HepG2 (cell line): ENCODE data around the gene B3GALNT2. TPM values are rescaled to one million over a fixed set of nuclear protein-coding genes. Genes with fewer than 3 reads are reported as not detected.
A peak's percentile ranks its signal among the peaks of the same experiment; 100 is the strongest.

Experiments used
- ATAC-seq: fragments of 200-7000 bp; cut with Tn5 transposase; 3 replicates; pipeline ENCODE4 v1.9.1; 2020; ENCODE audit warnings: mild to moderate bottlenecking, moderate library complexity
- BruUV-seq: library from RNA; stranded (reverse); fragments of 400-500 nt; replicated peaks from 2 replicates; lab custom pipeline; 2021; lab: Mats Ljungman, UMichigan
- CTCF ChIA-PET: fragments of 300-600 bp; formaldehyde crosslinking; extraction: SDS; loops from one replicate; lab custom pipeline; 2021; ENCODE audit warnings: low total read pairs, inconsistent platforms, low intra/inter-chr PET ratio; lab: Yijun Ruan, JAX
- POLR2A ChIA-PET: fragments of 350-600 bp; sonication (Branson Sonifier 250); formaldehyde crosslinking; loops from one replicate; lab custom pipeline; 2020; ENCODE audit warnings: antibody characterized with exemption, inconsistent platforms; lab: Yijun Ruan, JAX
- DNase-seq: peaks from one replicate; pipeline ENCODE4 v3.0.0-alpha.2; 2015; ENCODE audit warnings: low spot score
- FAIRE-seq: peaks from 3 replicates; lab custom pipeline; 2011; peaks lifted over from hg19 to GRCh38; lab: Jason Lieb, UNC
- H2AFZ ChIP-seq: one replicate; pipeline ENCODE4 v1.6.1; 2011; ENCODE audit warnings: low read length, inconsistent platforms
- H3K27ac ChIP-seq: fragments of 300-600 bp; 3 replicates; pipeline ENCODE4 v1.8.0; 2011; ENCODE audit warnings: mixed run types, mild to moderate bottlenecking, mixed read lengths, low read length, inconsistent platforms; ENCODE audit not compliant: insufficient read depth; ENCODE audit errors: extremely low read length
- H3K27me3 ChIP-seq, 2 experiments: fragments of 200-600 bp in 1 of 2; 2 replicates in 1 of 2; 3 replicates in 1 of 2; pipeline versions ENCODE4 v1.6.0 to v1.8.0; 2011; ENCODE audit warnings: low read length in 2 of 2, mild to moderate bottlenecking in 2 of 2, moderate library complexity in 2 of 2, inconsistent platforms in 1 of 2; ENCODE audit not compliant: insufficient read depth in 2 of 2, control insufficient read depth in 1 of 2
- H3K36me3 ChIP-seq, 2 experiments: fragments of 200-600 bp in 1 of 2; replicated peaks in 1 of 2; 2 replicates in 1 of 2; 3 replicates in 1 of 2; pipeline versions ENCODE4 v1.5.1 to v1.8.0; 2011; ENCODE audit warnings: low read length in 2 of 2, inconsistent platforms in 1 of 2; ENCODE audit not compliant: insufficient read depth in 2 of 2, control insufficient read depth in 1 of 2
- H3K4me1 ChIP-seq: 2 replicates; pipeline ENCODE4 v1.5.1; 2012; ENCODE audit warnings: low read length, inconsistent platforms; ENCODE audit not compliant: insufficient read depth
- H3K4me2 ChIP-seq: 2 replicates; pipeline ENCODE4 v1.6.0; 2011; ENCODE audit warnings: low read depth, low read length, inconsistent platforms
- H3K4me3 ChIP-seq, 3 experiments: fragments of 200-600 bp in 1 of 3; sonication (generic), shearing (Covaris generic) in 1 of 3; replicated peaks in 1 of 3; 2 replicates each; pipeline ENCODE4 v1.5.1; 2011 to 2016; ENCODE audit warnings: low read length in 3 of 3, inconsistent platforms in 2 of 3, low read depth in 2 of 3, mild to moderate bottlenecking in 2 of 3, control low read depth in 1 of 3, mixed read lengths in 1 of 3; ENCODE audit not compliant: insufficient read depth in 1 of 3
- H3K79me2 ChIP-seq: one replicate; pipeline ENCODE4 v1.6.1; 2011; ENCODE audit warnings: low read length, inconsistent platforms; ENCODE audit not compliant: insufficient read depth
- H3K9ac ChIP-seq: 2 replicates; pipeline ENCODE4 v1.6.0; 2011; ENCODE audit warnings: mild to moderate bottlenecking, low read depth, low read length, inconsistent platforms; ENCODE audit not compliant: insufficient read depth
- H3K9me3 ChIP-seq: 2 replicates; pipeline ENCODE4 v1.5.1; 2012; ENCODE audit warnings: mild to moderate bottlenecking, low read length
- H4K20me1 ChIP-seq: 2 replicates; pipeline ENCODE4 v1.6.0; 2011; ENCODE audit warnings: inconsistent platforms, mild to moderate bottlenecking, low read length, moderate library complexity; ENCODE audit not compliant: insufficient read depth
- TRIM22 ChIP-seq: fragments of 450-650 bp; IDR thresholded peaks from 2 replicates; pipeline ENCODE4 v1.6.1; 2017
- ZFP36 ChIP-seq: fragments of 150-350 bp; IDR thresholded peaks from 2 replicates; pipeline ENCODE4 v1.6.1; 2018; ENCODE audit warnings: borderline replicate concordance, low read length, low read depth; ENCODE audit not compliant: partially characterized antibody
- ZNF629 ChIP-seq: sonication (generic); formaldehyde crosslinking; conservative IDR thresholded peaks from 2 replicates; pipeline ENCODE4 v1.5.0; 2020; ENCODE audit warnings: missing genetic modification reagents
- WGBS: methylation state at CpG from one replicate; pipeline ENCODE4 v1.1.6; 2017; ENCODE audit warnings: low lambda C conversion rate; 5-methylcytosine and 5-hydroxymethylcytosine counted together
- in situ Hi-C: cut with HindIII; loops from 2 replicates; pipeline ENCODE4 v1.10.0; 2017; ENCODE audit warnings: low pct_unique_long_range_greater_than_20kb; ENCODE audit not compliant: extremely low pct_ligation_motif_present
- intact Hi-C: fragments of 100-400 bp; cut with micrococcal nuclease; formaldehyde crosslinking; loops from one replicate; pipeline ENCODE4 v1.10.0; 2022; ENCODE audit not compliant: unreplicated experiment
- polyA plus RNA-seq, 8 experiments: library from polyadenylated mRNA; depleted of rRNA in 3 of 8; stranded (reverse) in 7 of 8; unstranded in 1 of 8; fragments of >200 nt; fragmentation: Illumina TruSeq in 4 of 8; extraction: Trizol in 4 of 8; gene quantifications; 2 replicates each; pipeline versions ENCODE4 v1.2.1 to v1.2.3, GENCODE V29; 2011 to 2016; ENCODE audit warnings: low read depth in 4 of 8, missing spikeins in 1 of 8, mixed read lengths in 1 of 8; ENCODE audit not compliant: insufficient read depth in 1 of 8
- total RNA-seq, 5 experiments: library from RNA; depleted of rRNA; stranded (reverse); fragments of >200 nt; fragmentation: Illumina TruSeq; extraction: Trizol; gene quantifications; 2 replicates each; pipeline ENCODE4 v1.2.3, GENCODE V29; 2016; ENCODE audit warnings: low read depth in 1 of 5
- TF ChIP-seq, protein P1 (sequence below): sonication (generic); formaldehyde crosslinking; conservative IDR thresholded peaks from 2 replicates; pipeline ENCODE4 v1.4.0; 2020; ENCODE audit warnings: missing genetic modification reagents
- TF ChIP-seq, protein P2 (sequence below): sonication (generic); formaldehyde crosslinking; IDR thresholded peaks from 2 replicates; pipeline ENCODE4 v1.5.0; 2020; ENCODE audit warnings: mild to moderate bottlenecking, missing genetic modification reagents

The B3GALNT2 gene
- total and polyA plus RNA-seq, 2 of the 13 experiments (the other 11 are each of a cell fraction or from before 2014, with no cell fraction given): 16.5 to 28.9 TPM

DNA sequence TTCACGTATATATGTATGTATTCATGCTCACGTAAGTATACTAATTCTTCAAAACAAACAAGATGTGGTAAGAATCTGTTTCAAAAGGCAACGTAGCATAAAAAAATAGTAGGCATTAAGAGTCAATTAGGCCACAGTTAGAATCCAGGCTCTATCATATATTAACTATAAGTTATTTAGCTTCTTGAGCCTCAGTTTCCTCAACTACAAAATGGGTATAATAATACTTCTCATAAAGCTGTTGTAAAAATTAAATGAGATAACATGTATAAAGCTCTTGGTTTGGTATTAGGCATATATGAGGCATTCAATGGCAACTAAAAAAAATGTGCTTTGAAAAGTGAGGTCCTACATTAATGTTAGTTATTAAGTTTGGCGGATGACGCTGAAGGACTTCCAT, 9.2 kb downstream of the B3GALNT2 start:
- intact Hi-C loops (no loop called here), in situ Hi-C loops (no loop called here)
- WGBS: 98% methylated on average over 5 of the region's 5 CpGs
- no peak overlapping the region for H2AFZ ChIP-seq
- peaks cover 11 to 33% of the 10 kb centered on the region in 2 experiments for H3K36me3 ChIP-seq
- H3K27me3 ChIP-seq: no peaks in the 10 kb centered on the region
- no peak for DNase-seq
- BruUV-seq: no TSS peak
- 0 out of 2 replicates have a peak, but pooled peaks cover 3% of the 10 kb centered on the region for H4K20me1 ChIP-seq
- CTCF ChIA-PET: no interaction called here
- no peak overlapping the region for H3K4me2 ChIP-seq
- H3K27ac ChIP-seq: no peak overlapping the region
- H3K9me3 ChIP-seq: no peaks in the 10 kb centered on the region
- H3K9ac ChIP-seq: no peak overlapping the region
- TF ChIP-seq TRIM22 (no peak), ZNF629 (peak; percentile 59)
- peaks cover 33% of the 10 kb centered on the region for H3K79me2 ChIP-seq
- H3K4me1 ChIP-seq: no peaks in the 10 kb centered on the region
- POLR2A ChIA-PET: interaction anchor here (1.2 kb wide), 1 partner anchor 10 kb away, joined by 3 read pairs; no protein-coding TSS in a partner anchor
- no peak for ATAC-seq
- no peak for FAIRE-seq
- no peak overlapping the region for H3K4me3 ChIP-seq

GRCh38 chr1:235494531-235494930, 9.7 kb downstream of the B3GALNT2 start:
- POLR2A ChIA-PET: interaction anchor here (1.2 kb wide), 1 partner anchor 11 kb away, joined by 3 read pairs; no protein-coding TSS in a partner anchor
- H3K79me2 ChIP-seq: peaks cover 28% of the 10 kb centered on the region
- TF ChIP-seq ZFP36: no peak
- TF ChIP-seq, protein P1, sequence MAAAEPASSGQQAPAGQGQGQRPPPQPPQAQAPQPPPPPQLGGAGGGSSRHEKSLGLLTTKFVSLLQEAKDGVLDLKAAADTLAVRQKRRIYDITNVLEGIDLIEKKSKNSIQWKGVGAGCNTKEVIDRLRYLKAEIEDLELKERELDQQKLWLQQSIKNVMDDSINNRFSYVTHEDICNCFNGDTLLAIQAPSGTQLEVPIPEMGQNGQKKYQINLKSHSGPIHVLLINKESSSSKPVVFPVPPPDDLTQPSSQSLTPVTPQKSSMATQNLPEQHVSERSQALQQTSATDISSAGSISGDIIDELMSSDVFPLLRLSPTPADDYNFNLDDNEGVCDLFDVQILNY: no peak
- TF ChIP-seq, protein P2, sequence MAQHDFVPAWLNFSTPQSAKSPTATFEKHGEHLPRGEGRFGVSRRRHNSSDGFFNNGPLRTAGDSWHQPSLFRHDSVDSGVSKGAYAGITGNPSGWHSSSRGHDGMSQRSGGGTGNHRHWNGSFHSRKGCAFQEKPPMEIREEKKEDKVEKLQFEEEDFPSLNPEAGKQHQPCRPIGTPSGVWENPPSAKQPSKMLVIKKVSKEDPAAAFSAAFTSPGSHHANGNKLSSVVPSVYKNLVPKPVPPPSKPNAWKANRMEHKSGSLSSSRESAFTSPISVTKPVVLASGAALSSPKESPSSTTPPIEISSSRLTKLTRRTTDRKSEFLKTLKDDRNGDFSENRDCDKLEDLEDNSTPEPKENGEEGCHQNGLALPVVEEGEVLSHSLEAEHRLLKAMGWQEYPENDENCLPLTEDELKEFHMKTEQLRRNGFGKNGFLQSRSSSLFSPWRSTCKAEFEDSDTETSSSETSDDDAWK (CRISPR knock-in tag): no peak

More at GRCh38 chr1:235494531-235494930, 9.7 kb downstream of the B3GALNT2 start:
- no peaks in the 10 kb centered on the region for H3K27me3 ChIP-seq
- CTCF ChIA-PET: no interaction called here
- ATAC-seq (no peak), FAIRE-seq (no peak), DNase-seq (no peak)
- no peaks in the 10 kb centered on the region for H3K9me3 ChIP-seq
- intact Hi-C loops: no loop called here
- BruUV-seq: no TSS peak
- 96% methylated on average over 9 of the region's 9 CpGs for WGBS
- no peaks in the 10 kb centered on the region for H3K4me1 ChIP-seq
- no peak overlapping the region for H2AFZ ChIP-seq
- in situ Hi-C loops: no loop called here
- no peak overlapping the region for H3K27ac ChIP-seq
- H3K36me3 ChIP-seq: peaks cover 11 to 38% of the 10 kb centered on the region in 2 experiments
- no peak overlapping the region for H3K4me3 ChIP-seq
- no peak overlapping the region for H3K4me2 ChIP-seq
- 0 out of 2 replicates have a peak, but pooled peaks cover 3% of the 10 kb centered on the region for H4K20me1 ChIP-seq
- H3K9ac ChIP-seq: no peak overlapping the region
